Astrocyte of the spinal cord (primary cell): Measurements from ENCODE around the gene STK39.

ENCODE experiments used
- DNase-seq: peaks from one replicate; pipeline ENCODE4 v3.0.0; 2011; ENCODE audit warnings: low read depth, low spot score
- H3K4me3 ChIP-seq: 2 replicates; pipeline ENCODE4 v1.5.1; 2011; ENCODE audit warnings: low read depth, mild to moderate bottlenecking, low read length, moderate library complexity
- in situ Hi-C: cut with HindIII; loops from 2 replicates; pipeline ENCODE4 v1.10.0; 2017; ENCODE audit warnings: low sequenced_read_pairs
- TF ChIP-seq, protein P1 (sequence below): IDR thresholded peaks from 2 replicates; pipeline ENCODE4 v1.5.1; 2012; ENCODE audit warnings: low read depth, mild to moderate bottlenecking, low read length, inconsistent platforms

STK39 gene

DNA sequence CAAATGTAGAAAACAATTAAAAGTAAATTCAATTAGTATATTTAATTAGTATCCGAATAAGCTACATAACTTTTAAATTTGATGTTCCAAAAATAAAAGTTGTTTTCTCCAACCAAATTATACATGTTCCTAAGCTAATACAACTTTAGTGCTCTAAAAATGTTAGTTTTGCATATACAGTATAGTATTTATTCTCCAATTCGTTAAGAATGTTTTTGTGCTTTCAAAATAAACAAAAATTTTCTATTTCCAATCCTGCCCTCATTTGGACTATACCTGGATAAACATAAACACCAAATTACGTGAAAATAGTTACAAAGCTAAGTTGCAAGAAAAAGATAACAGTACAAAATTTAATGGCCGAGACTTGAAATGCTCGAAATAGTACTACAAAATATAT is 71.9 kb downstream of the STK39 start:
- in situ Hi-C loops: no loop called here
- DNase-seq: no peak
- TF ChIP-seq, protein P1, sequence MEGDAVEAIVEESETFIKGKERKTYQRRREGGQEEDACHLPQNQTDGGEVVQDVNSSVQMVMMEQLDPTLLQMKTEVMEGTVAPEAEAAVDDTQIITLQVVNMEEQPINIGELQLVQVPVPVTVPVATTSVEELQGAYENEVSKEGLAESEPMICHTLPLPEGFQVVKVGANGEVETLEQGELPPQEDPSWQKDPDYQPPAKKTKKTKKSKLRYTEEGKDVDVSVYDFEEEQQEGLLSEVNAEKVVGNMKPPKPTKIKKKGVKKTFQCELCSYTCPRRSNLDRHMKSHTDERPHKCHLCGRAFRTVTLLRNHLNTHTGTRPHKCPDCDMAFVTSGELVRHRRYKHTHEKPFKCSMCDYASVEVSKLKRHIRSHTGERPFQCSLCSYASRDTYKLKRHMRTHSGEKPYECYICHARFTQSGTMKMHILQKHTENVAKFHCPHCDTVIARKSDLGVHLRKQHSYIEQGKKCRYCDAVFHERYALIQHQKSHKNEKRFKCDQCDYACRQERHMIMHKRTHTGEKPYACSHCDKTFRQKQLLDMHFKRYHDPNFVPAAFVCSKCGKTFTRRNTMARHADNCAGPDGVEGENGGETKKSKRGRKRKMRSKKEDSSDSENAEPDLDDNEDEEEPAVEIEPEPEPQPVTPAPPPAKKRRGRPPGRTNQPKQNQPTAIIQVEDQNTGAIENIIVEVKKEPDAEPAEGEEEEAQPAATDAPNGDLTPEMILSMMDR: no peak
- no peak overlapping the region for H3K4me3 ChIP-seq

DNA sequence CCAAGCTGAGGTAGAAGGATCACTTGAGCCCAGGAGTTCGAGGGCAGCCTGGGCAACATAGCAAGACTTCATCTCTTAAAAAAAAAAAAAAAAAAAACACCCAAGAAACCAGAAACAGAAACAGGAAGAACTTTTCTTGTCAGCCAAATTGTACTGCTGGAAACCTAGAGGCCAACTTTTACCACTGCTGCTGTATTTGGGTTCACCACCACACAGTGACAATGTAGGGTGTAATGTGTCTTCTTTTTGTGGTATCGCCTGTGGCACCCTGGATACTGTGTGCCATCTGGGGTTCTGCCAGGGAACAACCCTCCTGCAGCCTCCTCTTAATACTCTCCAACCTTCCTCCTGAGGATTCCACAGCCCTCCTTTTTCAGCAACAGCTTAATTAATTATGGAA is 72.6 kb downstream of the STK39 start:
- in situ Hi-C loops: no loop called here
- DNase-seq: no peak
- no peak overlapping the region for H3K4me3 ChIP-seq

DNA sequence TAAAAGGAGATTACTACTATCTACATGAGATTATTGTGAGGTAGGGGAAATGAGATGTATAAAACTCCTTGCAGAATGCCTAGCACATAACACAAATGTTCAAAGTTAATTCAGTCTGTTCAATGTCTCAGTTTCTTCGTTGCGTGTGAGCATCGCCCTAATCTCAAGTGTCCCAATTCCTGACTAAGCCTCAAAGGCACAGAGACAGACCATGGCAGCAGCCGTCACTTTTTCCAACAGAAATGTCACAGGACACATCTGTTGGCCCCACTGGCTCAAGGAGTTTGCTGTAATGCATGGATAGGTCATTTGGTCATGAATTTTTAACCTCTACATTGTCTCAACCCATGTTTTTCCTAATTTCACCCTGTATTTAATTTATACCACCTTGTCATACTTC is 75.3 kb downstream of the STK39 start:
- in situ Hi-C loops: no loop called here
- DNase-seq: no peak
- TF ChIP-seq, protein P1: no peak
- no peak overlapping the region for H3K4me3 ChIP-seq

More for the DNA sequence above, 72.6 kb downstream of the STK39 start:
- TF ChIP-seq, protein P1: no peak

DNA sequence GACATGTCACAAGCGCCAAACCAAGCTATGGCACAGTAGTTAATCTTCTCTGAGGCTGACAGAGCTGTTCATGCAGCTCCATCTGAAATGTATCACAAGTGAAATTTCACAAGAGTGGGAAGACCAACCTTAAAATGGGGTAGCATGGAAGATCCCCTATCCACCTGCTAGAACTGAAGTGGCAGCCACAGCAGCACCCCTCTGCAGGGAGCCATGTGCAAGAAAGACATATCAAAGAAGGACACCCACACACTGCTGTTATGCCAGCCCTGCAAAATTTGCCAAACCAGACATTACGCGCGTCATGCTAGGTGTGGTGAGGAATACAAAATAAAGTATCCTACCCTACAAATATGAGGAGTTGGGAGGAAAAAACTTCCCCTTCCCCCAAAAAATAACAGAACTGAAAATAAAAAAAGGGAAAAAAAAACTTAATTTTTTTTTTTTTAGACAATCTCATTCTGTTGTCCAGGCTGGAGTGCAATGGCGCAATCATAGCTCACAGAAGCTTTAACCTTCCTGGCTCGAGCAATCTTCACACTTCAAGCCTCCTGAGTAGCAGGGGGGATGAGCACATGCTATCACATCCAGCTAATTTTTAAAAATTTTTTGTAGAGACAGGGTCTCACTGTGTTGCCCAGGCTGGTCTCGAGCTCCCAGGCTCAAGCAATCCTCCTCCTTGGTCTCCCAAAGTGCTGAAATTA is 76.2 kb downstream of the STK39 start:
- TF ChIP-seq, protein P1: no peak
- in situ Hi-C loops: no loop called here
- no peak overlapping the region for H3K4me3 ChIP-seq
- no peak for DNase-seq

DNA sequence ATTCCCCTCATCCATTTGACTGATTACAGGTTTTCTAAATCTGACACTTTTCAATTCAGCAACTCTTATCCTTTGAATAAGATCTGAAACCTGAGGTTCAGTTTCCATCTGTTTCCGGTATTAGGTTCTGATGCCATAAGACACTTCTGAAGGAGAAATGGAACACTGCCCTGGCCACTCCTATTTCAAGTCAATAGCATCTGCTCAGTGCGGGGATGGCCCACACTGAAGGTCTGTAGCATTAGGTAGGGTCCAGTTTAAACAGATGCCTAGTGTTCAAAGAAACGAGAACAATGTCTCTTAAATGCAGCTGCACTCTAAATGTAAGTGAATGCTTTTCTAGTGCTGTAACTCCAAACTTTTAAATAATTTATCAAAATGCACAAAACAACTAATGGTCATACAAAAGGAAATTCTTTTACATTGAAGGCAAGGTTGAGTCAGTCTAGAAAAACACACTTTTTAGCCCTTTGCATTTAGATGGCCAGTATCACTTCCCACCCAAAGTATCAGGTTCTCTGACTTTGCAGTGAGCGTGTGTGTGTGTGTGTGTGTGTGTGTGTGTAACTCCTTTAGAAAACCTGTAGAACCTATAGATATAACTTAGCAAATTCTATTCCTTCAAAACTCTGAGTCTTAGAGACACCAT is 78.2 kb downstream of the STK39 start:
- TF ChIP-seq, protein P1: no peak
- in situ Hi-C loops: no loop called here
- no peak overlapping the region for H3K4me3 ChIP-seq
- DNase-seq: peak; percentile 77

GRCh38 chr2:168167511-168168263 is 79.7 kb downstream of the STK39 start:
- in situ Hi-C loops: no loop called here
- no peak overlapping the region for H3K4me3 ChIP-seq
- TF ChIP-seq, protein P1: no peak
- no peak for DNase-seq
